ENCODE measurements around the gene STPG1.

STPG1 gene

DNA sequence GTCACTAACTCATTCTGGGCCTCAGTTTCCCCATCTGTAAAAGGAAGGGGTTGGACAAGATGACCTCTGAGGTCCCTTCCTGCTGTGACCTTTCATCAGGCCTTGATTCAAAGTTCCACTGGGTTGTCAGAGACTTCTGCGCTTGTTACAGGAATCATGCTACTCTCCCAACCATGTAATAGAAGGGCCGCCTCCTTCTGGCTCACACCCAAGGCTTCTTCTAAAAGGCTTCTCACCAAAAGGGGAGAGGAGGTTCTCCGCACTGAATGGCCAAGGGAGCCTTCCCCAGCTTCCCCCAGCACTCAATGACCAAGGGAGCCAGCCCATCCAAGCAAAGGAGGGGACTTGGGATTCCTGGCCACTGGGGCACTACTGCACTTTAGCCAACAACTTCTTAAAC is 51.8 kb downstream of the STPG1 start:
- TF ChIP-seq, protein P1, sequence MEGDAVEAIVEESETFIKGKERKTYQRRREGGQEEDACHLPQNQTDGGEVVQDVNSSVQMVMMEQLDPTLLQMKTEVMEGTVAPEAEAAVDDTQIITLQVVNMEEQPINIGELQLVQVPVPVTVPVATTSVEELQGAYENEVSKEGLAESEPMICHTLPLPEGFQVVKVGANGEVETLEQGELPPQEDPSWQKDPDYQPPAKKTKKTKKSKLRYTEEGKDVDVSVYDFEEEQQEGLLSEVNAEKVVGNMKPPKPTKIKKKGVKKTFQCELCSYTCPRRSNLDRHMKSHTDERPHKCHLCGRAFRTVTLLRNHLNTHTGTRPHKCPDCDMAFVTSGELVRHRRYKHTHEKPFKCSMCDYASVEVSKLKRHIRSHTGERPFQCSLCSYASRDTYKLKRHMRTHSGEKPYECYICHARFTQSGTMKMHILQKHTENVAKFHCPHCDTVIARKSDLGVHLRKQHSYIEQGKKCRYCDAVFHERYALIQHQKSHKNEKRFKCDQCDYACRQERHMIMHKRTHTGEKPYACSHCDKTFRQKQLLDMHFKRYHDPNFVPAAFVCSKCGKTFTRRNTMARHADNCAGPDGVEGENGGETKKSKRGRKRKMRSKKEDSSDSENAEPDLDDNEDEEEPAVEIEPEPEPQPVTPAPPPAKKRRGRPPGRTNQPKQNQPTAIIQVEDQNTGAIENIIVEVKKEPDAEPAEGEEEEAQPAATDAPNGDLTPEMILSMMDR (IDR thresholded peaks at IDR 0.05; ENCODE audit: low read depth, low read length) = no peak
- no peak overlapping the region for H3K4me3 ChIP-seq (ENCODE audit: low read depth, low read length)

DNA sequence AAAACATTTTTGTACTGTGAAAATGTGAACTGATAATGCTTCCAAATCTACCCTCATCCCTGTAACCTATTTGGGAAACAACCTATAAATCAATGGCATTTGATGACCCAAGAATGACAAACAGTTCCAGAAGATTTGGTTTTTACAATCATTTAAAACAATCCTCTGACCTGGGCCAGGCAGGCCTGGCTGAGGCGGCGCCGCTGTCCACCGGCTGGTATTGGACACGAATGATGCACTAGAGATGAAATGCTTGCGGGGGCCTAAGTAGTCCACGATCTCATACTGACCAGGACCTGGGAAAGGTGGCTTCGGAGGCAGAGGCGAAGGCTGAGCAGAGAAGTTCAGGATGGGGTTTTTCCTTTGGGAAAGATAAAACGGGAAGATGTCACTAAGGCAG is 52.9 kb downstream of the STPG1 start:
- TF ChIP-seq, protein P1 (IDR thresholded peaks at IDR 0.05; ENCODE audit: low read depth, low read length) = no peak
- H3K4me3 ChIP-seq (ENCODE audit: low read depth, low read length) = no peak overlapping the region

DNA sequence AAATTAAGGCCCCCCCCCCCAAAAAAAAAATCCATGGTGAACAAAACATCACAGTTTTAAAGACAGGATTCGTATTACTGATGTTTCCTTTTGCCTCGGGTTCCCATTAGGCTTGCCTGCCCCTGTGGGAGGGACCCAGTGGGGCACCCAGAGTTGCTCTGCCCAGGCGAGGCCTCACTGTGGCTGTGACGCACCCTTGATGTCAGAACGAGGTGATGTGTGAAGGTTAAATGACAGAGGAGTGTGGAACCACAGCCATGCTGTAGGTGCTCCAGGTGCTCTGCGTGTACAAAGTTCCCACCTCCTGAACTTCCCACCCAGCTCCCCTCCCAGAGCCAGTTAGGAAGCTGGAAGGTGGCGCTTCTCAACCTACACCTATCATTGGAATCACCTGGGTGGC is 56.5 kb downstream of the STPG1 start:
- TF ChIP-seq, protein P1 (IDR thresholded peaks at IDR 0.05; ENCODE audit: low read depth, low read length) = no peak
- H3K4me3 ChIP-seq (ENCODE audit: low read depth, low read length) = no peak overlapping the region

DNA sequence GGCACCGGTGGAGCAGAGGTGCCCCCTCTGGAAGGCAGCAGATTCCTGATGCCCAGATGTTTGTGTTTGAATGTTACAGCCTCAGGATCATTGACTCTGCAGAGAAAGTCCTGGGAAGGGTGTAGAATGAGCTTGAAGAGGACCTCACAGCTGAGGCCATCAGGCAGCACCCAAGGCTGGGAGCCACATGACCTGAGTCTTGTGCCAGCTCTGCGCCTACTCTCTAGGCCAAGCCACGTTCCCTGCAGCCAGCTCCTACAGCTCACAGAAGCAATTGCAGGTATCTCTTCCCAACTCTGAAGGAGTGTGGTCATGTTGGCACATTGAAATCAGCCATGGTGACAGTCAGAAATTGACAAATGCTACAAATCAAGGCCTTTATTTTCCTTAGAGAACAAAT is 58.1 kb downstream of the STPG1 start:
- TF ChIP-seq, protein P1 (IDR thresholded peaks at IDR 0.05; ENCODE audit: low read depth, low read length) = no peak
- H3K4me3 ChIP-seq (ENCODE audit: low read depth, low read length) = no peak overlapping the region

DNA sequence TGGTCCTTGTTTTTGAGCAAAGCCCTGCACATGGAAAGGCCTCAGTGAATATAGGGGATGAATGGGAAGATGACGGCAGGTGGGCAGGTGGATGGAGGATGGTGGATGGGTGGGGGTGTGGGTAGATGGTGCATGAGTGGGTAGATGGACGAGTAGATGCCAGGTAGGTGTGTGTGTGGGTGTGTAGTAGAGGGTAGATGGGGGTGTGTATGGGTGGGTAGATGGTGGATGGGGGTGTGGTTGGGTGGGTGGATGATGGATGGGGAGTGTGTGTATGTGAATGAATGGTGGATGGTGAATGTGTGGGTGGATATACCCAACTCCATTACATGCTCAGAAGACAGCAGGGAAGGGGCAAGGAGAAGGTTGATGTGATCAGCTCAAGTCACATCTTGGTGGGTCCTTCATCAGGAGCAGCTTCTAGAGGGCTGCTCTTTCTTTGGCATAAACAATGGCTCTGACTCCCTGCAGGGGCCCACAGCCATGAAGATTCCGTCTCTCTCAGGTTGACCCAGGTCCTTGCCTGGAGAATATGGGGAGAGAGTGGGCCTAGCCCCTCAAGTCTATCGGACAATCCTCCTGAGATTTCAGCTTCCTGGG is 60.2 kb downstream of the STPG1 start:
- TF ChIP-seq, protein P1 (IDR thresholded peaks at IDR 0.05; ENCODE audit: low read depth, low read length) = no peak
- no peak overlapping the region for H3K4me3 ChIP-seq (ENCODE audit: low read depth, low read length)

DNA sequence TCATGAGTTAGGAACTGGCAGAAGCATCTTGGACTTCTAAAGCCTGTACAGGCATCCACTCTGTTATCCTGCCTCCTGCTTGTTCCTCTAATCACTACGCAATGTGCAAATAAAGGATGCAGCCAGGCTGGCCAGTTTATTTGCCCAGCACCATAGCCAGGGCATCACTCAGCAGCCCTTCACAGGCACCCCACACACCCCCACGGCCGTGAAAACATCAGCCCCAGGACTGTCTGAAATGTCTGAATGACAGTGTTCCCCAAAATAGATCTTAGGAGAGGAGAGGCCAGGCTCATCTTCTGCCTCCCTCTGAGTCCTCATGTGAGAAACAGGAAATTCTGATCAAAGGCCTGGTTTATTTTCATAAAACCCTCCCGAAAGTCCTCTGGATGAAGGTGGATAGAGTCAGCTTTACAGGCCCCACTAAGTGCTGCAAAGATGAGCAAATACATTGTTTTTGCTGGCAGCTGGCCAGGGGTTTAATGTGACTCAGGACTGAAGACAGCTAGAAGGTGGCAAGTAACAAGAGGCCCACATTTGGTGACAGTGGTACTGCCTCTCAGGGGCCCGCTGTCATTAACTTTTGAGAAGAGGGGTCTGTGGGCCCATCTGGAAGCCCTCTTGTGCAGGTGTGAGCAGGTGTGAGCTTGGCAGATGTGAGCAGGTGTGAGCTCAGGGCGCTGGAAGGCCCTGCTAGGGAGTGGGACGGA is 61.5 kb downstream of the STPG1 start:
- no peak overlapping the region for H3K4me3 ChIP-seq (ENCODE audit: low read depth, low read length)
- TF ChIP-seq, protein P1 (IDR thresholded peaks at IDR 0.05; ENCODE audit: low read depth, low read length) = no peak

DNA sequence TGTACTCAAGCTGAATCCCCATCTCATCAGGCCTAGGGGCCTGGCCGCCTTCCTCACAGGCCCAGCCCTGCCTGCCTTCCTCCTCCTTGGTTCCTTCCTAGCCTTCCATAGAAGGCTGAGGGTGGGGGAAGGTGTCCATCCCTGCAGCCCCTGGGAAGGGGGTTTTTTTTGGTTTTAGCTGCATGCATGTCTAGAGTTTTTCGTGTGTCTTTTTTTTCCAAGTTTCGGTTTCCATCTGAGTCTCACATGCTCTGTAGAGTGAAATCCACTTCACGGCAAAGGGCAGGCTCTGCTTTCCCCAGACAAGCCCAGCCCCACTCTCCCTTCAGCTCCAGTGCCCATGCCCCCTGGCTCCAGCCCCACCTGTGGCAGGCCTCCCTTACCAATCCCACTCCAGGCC is 62.3 kb downstream of the STPG1 start:
- H3K4me3 ChIP-seq (ENCODE audit: low read depth, low read length) = no peak overlapping the region
- TF ChIP-seq, protein P1 (IDR thresholded peaks at IDR 0.05; ENCODE audit: low read depth, low read length) = no peak

All from WI38 (cell line).